ENCODE measurements around the gene FBXO21.
"Not testable (repeated sequence)": the region's sequence is repeated elsewhere in the genome, so short reads cannot be mapped to it uniquely, and the experiment has no call there.

FBXO21 gene

DNA sequence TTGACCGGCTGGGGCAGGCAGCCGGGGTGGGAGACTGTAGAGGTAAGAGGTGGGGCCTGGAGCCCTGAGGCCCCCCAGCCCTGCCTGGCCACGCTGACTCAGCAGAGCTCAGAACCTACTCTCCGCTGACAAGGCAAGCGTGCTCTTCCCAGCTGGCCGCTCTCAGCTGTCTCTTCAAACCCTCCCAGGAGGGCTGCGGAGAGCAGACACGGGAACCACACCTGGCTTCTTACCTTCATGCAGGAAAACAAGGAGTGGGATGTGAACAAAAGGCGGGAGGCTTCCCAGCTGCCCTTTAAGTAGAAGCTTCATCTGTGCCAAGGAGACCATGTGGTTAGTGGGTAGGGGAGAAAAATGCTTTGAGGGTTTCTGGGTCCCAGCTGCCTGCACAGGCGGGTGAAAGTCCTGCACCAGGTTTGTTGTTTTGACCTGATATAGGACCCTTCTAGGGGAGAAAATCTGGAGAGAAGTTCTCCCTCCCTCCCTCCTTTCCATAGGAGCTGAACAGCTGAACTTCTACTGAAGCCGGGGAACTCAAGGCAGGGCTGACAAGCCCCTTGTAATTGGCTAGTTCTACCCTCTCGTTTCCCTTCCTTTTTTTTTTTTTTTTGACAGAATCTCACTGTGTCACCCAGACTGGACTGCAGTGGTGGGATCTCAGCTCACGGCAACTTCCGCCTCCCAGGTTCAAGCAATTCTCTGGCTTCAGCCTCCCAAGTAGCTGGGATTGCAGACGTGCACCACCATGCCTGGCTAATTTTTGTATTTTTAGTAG is 78.3 kb downstream of the FBXO21 start:
- no peak for DNase-seq (ENCODE audit: low read depth)
- TF ChIP-seq, protein P1, sequence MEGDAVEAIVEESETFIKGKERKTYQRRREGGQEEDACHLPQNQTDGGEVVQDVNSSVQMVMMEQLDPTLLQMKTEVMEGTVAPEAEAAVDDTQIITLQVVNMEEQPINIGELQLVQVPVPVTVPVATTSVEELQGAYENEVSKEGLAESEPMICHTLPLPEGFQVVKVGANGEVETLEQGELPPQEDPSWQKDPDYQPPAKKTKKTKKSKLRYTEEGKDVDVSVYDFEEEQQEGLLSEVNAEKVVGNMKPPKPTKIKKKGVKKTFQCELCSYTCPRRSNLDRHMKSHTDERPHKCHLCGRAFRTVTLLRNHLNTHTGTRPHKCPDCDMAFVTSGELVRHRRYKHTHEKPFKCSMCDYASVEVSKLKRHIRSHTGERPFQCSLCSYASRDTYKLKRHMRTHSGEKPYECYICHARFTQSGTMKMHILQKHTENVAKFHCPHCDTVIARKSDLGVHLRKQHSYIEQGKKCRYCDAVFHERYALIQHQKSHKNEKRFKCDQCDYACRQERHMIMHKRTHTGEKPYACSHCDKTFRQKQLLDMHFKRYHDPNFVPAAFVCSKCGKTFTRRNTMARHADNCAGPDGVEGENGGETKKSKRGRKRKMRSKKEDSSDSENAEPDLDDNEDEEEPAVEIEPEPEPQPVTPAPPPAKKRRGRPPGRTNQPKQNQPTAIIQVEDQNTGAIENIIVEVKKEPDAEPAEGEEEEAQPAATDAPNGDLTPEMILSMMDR (conservative IDR thresholded peaks at IDR 0.05; ENCODE audit: control insufficient read depth, insufficient read depth, low read depth, low read length): no peak
- H3K4me3 ChIP-seq (ENCODE audit: control insufficient read depth, low read depth, low read length): no peak overlapping the region

DNA sequence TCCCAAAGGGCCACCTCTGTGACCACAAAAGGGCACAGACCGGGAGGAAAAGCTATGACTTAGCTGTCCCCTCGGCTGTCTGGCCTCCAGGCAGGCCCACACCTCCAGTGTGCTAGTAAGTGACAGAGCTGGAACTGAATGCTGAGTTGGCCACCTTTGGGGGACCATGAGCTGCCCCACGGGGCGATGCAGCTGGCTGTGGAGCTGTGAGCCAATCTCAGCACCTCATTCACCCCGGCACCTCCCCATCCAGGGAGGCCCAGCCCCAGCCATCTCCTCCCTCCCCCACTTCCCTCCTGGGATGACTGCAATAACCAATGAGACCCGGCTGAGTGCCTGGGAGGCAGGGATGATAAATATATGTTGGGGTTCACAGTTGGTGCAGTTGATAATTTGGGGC is 78.9 kb downstream of the FBXO21 start:
- no peak for DNase-seq (ENCODE audit: low read depth)
- no peak overlapping the region for H3K4me3 ChIP-seq (ENCODE audit: control insufficient read depth, low read depth, low read length)
- TF ChIP-seq, protein P1 (conservative IDR thresholded peaks at IDR 0.05; ENCODE audit: control insufficient read depth, insufficient read depth, low read depth, low read length): no peak

DNA sequence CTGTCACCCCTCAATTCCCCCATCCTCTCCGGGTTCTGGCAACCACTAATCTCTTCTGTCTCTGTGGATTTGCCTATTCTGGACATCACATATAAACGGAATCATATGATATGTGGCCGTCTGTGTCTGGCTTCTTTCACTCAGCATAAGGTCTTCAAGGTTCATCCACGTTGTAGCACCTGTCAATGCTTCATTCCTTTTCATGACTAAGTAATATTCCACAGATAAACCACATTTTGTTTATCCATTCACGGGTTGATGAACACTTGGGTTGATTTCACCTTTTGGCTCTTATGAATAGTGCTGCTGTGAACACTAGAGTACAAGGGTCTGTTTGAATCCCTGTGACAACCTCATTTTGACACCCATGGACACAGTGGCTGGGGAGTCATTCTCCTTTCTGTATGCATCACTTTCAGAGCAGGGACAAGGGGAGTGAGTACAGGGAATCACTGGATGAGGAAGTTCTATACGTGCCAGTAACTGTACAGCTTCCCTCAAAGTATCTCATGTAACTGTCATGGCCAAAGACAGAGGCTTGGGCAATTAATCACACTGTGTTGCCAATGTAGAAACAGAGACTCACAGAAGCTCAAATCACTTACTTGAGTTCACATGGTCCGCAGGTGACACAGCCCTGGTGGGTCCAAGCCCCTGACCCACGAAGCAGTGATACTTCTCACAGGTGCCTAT is 80.2 kb downstream of the FBXO21 start:
- H3K4me3 ChIP-seq (ENCODE audit: control insufficient read depth, low read depth, low read length): no peak overlapping the region
- DNase-seq (ENCODE audit: low read depth): no peak
- TF ChIP-seq, protein P1 (conservative IDR thresholded peaks at IDR 0.05; ENCODE audit: control insufficient read depth, insufficient read depth, low read depth, low read length): no peak

DNA sequence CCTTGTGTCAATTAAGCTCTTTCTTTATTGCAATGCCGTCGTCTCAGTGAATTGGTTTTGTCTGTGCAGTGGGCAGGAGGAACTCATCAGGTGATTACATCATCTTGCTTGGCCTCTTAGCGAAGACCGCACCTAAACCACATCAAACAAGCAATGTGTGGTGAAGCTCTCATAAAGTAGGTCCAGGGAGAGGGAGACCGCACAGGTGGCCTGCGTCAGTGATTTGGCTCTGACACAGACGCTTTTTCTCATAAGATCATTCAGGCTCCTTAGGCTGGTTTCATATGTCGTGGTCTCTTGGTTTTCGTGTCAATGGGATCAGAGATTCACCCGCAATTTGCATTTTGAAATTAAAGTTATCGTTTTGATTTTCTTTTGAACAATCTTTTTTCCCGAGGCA is 84.4 kb downstream of the FBXO21 start:
- TF ChIP-seq, protein P1 (conservative IDR thresholded peaks at IDR 0.05; ENCODE audit: control insufficient read depth, insufficient read depth, low read depth, low read length): no peak
- H3K4me3 ChIP-seq (ENCODE audit: control insufficient read depth, low read depth, low read length): no peak overlapping the region
- DNase-seq (ENCODE audit: low read depth): no peak

DNA sequence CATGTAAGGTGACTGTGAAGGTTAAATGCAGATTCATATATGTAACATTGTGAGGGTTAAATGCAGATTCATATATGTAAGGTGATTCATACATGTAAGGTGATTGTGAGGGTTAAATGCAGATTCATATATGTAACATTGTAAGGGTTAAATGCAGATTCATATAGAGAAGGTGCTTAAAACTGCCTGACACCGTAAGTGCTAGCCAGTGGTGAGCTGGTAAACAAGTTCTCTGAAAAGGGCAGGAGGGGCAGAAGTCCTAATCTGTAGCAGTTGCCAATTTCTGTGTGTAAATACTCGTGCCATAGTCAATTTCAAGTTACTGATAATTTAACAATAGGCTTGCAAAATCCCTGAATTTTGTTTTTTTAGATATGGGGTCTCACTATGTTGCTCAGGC is 86.3 kb downstream of the FBXO21 start:
- H3K4me3 ChIP-seq (ENCODE audit: control insufficient read depth, low read depth, low read length); DNase-seq (ENCODE audit: low read depth): not testable (repeated sequence)

DNA sequence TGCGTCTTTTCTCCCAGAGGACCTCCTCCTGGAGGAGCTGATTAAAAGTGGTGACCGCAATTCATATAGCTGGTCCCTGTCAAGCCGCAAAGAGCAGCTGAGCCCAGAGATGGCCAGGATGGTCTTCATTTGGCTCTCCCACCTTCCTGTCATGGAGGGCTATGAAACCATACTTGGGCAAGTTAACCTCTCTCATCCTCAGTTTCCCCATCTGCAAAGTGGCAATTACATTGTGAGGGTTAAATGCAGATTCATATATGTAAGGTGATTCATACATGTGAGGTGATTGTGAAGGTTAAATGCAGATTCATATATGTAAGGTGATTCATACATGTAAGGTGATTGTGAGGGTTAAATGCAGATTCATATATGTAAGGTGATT is 87.5 kb downstream of the FBXO21 start:
- TF ChIP-seq, protein P1 (conservative IDR thresholded peaks at IDR 0.05; ENCODE audit: control insufficient read depth, insufficient read depth, low read depth, low read length): no peak
- no peak for DNase-seq (ENCODE audit: low read depth)
- H3K4me3 ChIP-seq (ENCODE audit: control insufficient read depth, low read depth, low read length): no peak overlapping the region

DNA sequence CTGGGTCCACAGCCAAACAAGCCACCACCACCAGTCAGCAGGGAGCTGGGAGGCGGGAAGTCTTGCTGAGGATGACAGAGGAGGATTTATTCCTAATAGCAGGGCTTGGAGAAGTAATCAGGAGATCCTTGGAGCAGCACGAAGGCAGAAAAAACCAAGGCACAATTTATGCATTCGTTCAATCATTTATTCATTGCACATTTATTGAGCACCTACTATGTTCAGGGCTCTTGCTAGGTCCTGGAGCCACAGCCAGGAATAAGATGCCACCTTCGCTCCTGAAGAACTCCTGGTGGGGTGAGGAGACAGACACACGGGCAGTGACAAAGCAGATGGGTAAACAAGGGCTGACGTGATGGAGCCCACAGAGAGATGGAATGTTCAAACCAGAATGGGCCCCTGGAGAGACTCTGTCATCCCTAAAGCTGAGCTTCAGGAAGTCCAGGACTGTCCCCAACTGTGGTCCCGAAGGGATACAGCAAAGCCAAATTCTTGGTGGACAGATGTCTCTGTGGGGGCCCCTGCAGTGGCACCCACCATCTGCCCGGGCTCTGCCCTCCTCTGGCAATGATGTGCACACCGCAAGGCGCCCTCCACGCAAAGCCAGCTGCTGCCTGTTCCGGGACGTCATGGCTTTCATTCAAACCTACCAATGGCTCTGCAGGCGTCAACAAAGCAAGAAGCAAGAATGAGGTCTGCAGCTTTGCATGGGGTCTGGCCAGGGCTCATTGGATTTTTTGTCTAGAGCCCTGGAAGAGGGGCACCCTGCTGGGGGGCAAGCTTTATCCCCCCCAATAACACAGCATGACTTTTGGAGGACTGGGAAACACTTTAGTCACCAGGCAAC is 88.1 kb downstream of the FBXO21 start:
- TF ChIP-seq, protein P1 (conservative IDR thresholded peaks at IDR 0.05; ENCODE audit: control insufficient read depth, insufficient read depth, low read depth, low read length): no peak
- H3K4me3 ChIP-seq (ENCODE audit: control insufficient read depth, low read depth, low read length): no peak overlapping the region
- no peak for DNase-seq (ENCODE audit: low read depth)

All from fibroblast of mammary gland (primary cell).